Right lobe of liver (tissue), 4 donors: ENCODE measurements around the gene SLC13A5.

ENCODE experiments used
- CTCF ChIP-seq, 4 donors: fragments of 200-600 bp in 3 of 4; fragments of 450-650 bp in 1 of 4; IDR thresholded peaks; one replicate each; pipeline versions ENCODE4 v1.5.1 to v1.8.0; 2016 to 2022; ENCODE audit warnings: antibody characterized with exemption in 4 of 4, mild to moderate bottlenecking in 2 of 4
- POLR2A ChIP-seq: fragments of 450-650 bp; IDR thresholded peaks from one replicate; pipeline ENCODE4 v1.6.1; 2017; ENCODE audit warnings: antibody characterized with exemption, mild to moderate bottlenecking
- donor health status: DM: no; HTN: no; CAD: no.
- donor health status: DM: no; HTN: no; CAD: no.
- donor health status: DM: no; HTN: yes; CAD: no.

- TF ChIP-seq POLR2A: no peak
- TF ChIP-seq CTCF (IDR thresholded peaks at IDR 0.05): no peak
Measured at GRCh38 chr17:6638046-6638908, 74.9 kb downstream of the SLC13A5 start.
